UCSD-AML1 (cell line): Measurements from ENCODE around the gene RPS6KA2.
A peak's percentile ranks its signal among the peaks of the same experiment; 100 is the strongest.

Experiments
- DNase-seq: peaks from one replicate; lab custom pipeline; 2025; ENCODE audit not compliant: unreplicated experiment; lab: John Stamatoyannopoulos, UW

RPS6KA2 gene

GRCh38 chr6:166471797-166472260 is 155.2 kb downstream of the RPS6KA2 start:
- DNase-seq, result no peak

- no peak for DNase-seq
Observed at GRCh38 chr6:166470863-166471410, 156.1 kb downstream of the RPS6KA2 start.

- no peak for DNase-seq
Observed at GRCh38 chr6:166470029-166470862, 156.8 kb downstream of the RPS6KA2 start.

- no peak for DNase-seq
Observed at GRCh38 chr6:166469426-166469961, 157.6 kb downstream of the RPS6KA2 start.

GRCh38 chr6:166467436-166468000 is 159.5 kb downstream of the RPS6KA2 start:
- DNase-seq, result no peak

- DNase-seq, result no peak
Observed at GRCh38 chr6:166466178-166467122, 160.6 kb downstream of the RPS6KA2 start.

GRCh38 chr6:166465671-166466087 is 161.4 kb downstream of the RPS6KA2 start:
- DNase-seq, result no peak

- DNase-seq, result no peak
Observed at GRCh38 chr6:166465003-166465399, 162.1 kb downstream of the RPS6KA2 start.

- DNase-seq, result no peak
Observed at GRCh38 chr6:166464068-166465002, 162.7 kb downstream of the RPS6KA2 start.

GRCh38 chr6:166463359-166464067 is 163.5 kb downstream of the RPS6KA2 start:
- peak; percentile 67 for DNase-seq

GRCh38 chr6:166462461-166463135 is 164.5 kb downstream of the RPS6KA2 start:
- no peak for DNase-seq

- DNase-seq, result no peak
Observed at GRCh38 chr6:166461821-166462460, 165.1 kb downstream of the RPS6KA2 start.

- no peak for DNase-seq
Observed at GRCh38 chr6:166460473-166461437, 166.3 kb downstream of the RPS6KA2 start.

- DNase-seq, result no peak
Observed at GRCh38 chr6:166459906-166460305, 167.1 kb downstream of the RPS6KA2 start.

- no peak for DNase-seq
Observed at GRCh38 chr6:166459272-166459671, 167.8 kb downstream of the RPS6KA2 start.

- DNase-seq, result no peak
Observed at GRCh38 chr6:166456395-166457156, 170.5 kb downstream of the RPS6KA2 start.
